Loucy (cell line): ENCODE data around the gene CEACAM21.

ENCODE experiments used
- CTCF ChIP-seq: fragments of 200-600 bp; sonication (generic); conservative IDR thresholded peaks from 2 replicates; pipeline ENCODE4 v1.5.1; 2014; ENCODE audit warnings: mild to moderate bottlenecking, antibody characterized with exemption, low read length
- EZH2phosphoT487 ChIP-seq: fragments of 200-600 bp; IDR thresholded peaks from 2 replicates; pipeline ENCODE4 v1.6.1; 2018; ENCODE audit warnings: antibody characterized with exemption, mild to moderate bottlenecking, moderate library complexity, borderline replicate concordance

GRCh38 chr19:41621654-41622053 is 45.7 kb downstream of the CEACAM21 start:
- no peak for TF ChIP-seq CTCF
- no peak for TF ChIP-seq EZH2phosphoT487
